Left ventricle myocardium inferior (tissue), 1 donor: ENCODE measurements around the gene ZNF527. TPM values are rescaled to one million over a fixed set of nuclear protein-coding genes. Genes with fewer than 3 reads are reported as not detected.

Experiments used
- DNase-seq: peaks from one replicate; pipeline ENCODE4 v3.0.0-alpha.2; 2020
- H3K27ac ChIP-seq: fragments of 200-600 bp; replicated peaks from 2 replicates; pipeline ENCODE4 v1.8.0; 2021
- H3K27me3 ChIP-seq: fragments of 200-600 bp; 2 replicates; pipeline ENCODE4 v1.8.0; 2021; ENCODE audit warnings: low read depth
- H3K36me3 ChIP-seq: fragments of 200-600 bp; 2 replicates; pipeline ENCODE4 v1.8.0; 2021
- H3K4me1 ChIP-seq: fragments of 200-600 bp; 2 replicates; pipeline ENCODE4 v1.8.0; 2021
- H3K4me3 ChIP-seq: fragments of 200-600 bp; 2 replicates; pipeline ENCODE4 v1.8.0; 2021; ENCODE audit warnings: mild to moderate bottlenecking, moderate library complexity
- H3K9me3 ChIP-seq: fragments of 200-600 bp; replicated peaks from 2 replicates; pipeline ENCODE4 v1.8.0; 2021
- intact Hi-C: fragments of 100-400 bp; cut with micrococcal nuclease; formaldehyde crosslinking; loops from one replicate; pipeline ENCODE4 v1.11.0; 2022
- total RNA-seq: library from RNA; stranded (reverse); fragmentation: NEBNext Ultra II Directional; extraction: Animal tissue kit (Norgen Biotek cat#: 25700); gene quantifications from one replicate; pipeline ENCODE4 v1.2.1, GENCODE V29; 2021
- TF ChIP-seq, protein P1 (sequence below): fragments of 200-600 bp; IDR thresholded peaks from 2 replicates; pipeline ENCODE4 v1.8.0; 2021; ENCODE audit warnings: antibody characterized with exemption, mild to moderate bottlenecking, borderline replicate concordance
- donor health status: DM: no; HTN: yes; CAD: no; lungs with severe emphysema.

ZNF527 gene
- total RNA-seq, 1 donor from 2014 or later: 6.2 TPM

DNA sequence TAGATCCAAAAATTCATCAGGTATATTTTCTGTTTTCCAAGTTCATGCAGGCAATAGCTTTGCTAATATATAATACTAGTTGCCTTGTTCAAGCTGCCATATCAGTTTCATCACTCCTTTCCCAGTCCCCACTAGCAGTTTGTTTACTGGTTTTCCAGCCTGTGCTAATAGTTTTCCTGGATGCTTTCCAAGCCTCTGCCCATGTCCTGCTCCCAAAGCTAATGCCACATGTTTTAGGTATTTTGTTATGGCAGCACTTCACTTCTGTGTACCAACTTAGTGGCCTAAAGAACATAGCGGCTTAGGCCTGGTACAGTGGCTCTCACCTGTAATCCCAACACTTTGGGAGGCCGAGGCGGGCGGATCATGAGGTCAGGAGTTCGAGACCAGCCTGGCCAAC is 28.1 kb upstream of the ZNF527 start:
- peak overlapping the region; percentile 38 for H3K27ac ChIP-seq
- TF ChIP-seq, protein P1, sequence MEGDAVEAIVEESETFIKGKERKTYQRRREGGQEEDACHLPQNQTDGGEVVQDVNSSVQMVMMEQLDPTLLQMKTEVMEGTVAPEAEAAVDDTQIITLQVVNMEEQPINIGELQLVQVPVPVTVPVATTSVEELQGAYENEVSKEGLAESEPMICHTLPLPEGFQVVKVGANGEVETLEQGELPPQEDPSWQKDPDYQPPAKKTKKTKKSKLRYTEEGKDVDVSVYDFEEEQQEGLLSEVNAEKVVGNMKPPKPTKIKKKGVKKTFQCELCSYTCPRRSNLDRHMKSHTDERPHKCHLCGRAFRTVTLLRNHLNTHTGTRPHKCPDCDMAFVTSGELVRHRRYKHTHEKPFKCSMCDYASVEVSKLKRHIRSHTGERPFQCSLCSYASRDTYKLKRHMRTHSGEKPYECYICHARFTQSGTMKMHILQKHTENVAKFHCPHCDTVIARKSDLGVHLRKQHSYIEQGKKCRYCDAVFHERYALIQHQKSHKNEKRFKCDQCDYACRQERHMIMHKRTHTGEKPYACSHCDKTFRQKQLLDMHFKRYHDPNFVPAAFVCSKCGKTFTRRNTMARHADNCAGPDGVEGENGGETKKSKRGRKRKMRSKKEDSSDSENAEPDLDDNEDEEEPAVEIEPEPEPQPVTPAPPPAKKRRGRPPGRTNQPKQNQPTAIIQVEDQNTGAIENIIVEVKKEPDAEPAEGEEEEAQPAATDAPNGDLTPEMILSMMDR: no peak
- intact Hi-C loops: no loop called here
- no peak for DNase-seq
- no peak overlapping the region for H3K4me3 ChIP-seq
- peaks cover 44% of the 10 kb centered on the region for H3K36me3 ChIP-seq
- H3K4me1 ChIP-seq: peaks cover 77% of the 10 kb centered on the region
- H3K9me3 ChIP-seq: no peaks in the 10 kb centered on the region
- H3K27me3 ChIP-seq: no peaks in the 10 kb centered on the region

DNA sequence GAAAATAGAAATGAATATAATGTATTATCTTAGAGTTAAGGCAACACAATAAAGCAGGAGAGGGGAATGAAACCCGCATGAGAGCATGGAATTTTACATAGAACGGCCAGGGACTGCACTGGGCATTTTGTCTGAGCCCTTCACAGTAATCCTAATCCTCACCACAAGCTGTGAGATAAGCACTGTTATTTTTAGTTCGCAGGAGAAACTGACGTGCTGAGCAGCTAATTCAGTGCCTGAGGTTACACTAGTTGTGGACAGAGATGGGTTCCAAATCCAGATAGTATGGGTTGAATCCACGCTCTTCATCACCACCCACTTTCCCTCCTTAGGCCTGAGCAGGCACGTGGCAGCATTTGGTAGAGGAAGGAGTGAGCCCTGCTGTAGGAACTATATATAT is 24.8 kb upstream of the ZNF527 start:
- Histone ChIP-seq H3K27ac (peak overlapping the region; percentile 27), H3K4me3 (no peak overlapping the region), H3K4me1 (peaks cover 53% of the 10 kb centered on the region), H3K9me3 (no peaks in the 10 kb centered on the region), H3K36me3 (peaks cover 75% of the 10 kb centered on the region), H3K27me3 (no peaks in the 10 kb centered on the region)
- intact Hi-C loops: no loop called here
- no peak for DNase-seq
- TF ChIP-seq, protein P1: no peak

DNA sequence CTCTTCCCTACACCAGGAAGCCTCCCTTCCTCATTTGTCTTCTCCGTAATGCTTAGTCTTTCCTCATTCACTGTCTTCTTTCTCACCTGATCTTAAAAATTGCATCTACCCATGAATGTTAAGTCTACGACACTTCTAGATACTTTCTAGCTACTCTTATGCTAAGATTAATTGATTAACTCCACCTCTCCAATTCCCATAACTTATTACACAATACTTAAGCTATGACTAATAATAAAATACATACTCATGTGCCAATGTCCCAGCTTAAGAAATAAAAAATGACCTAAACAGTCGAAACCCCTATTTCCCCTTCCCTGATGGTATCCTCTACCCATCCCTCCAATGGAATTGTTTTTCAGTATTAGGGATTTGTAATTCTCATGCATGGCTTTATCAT is 22.8 kb upstream of the ZNF527 start:
- H3K4me3 ChIP-seq: no peak overlapping the region
- intact Hi-C loops: no loop called here
- no peaks in the 10 kb centered on the region for H3K27me3 ChIP-seq
- DNase-seq: no peak
- no peak overlapping the region for H3K27ac ChIP-seq
- H3K4me1 ChIP-seq: peaks cover 36% of the 10 kb centered on the region
- TF ChIP-seq, protein P1: no peak
- H3K9me3 ChIP-seq: no peaks in the 10 kb centered on the region
- peaks cover 85% of the 10 kb centered on the region for H3K36me3 ChIP-seq

DNA sequence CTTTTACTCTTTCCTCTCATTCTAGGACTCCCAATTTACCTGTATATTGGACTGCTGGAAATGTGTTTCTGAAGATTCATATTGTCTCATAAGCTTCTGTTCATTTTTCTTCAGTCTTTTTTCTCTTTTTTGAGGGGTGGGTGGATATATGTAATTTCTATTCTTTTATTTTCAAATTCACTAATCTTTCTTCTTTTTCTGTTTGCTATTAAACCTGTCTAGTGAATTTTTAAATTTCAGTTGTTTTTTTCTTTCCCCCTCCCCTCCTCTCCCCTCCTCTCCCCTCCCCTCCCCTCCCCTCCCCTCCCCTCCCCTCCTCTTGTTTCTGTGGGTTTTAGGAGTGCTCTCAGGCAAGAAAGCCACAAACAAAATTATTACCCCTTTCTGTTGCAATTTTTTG is 16.9 kb upstream of the ZNF527 start:
- intact Hi-C loops: no loop called here
- no peak overlapping the region for H3K27ac ChIP-seq
- DNase-seq: no peak
- H3K9me3 ChIP-seq: peaks cover 12% of the 10 kb centered on the region
- peaks cover 94% of the 10 kb centered on the region for H3K36me3 ChIP-seq
- no peak overlapping the region for H3K4me3 ChIP-seq
- H3K4me1 ChIP-seq: no peaks in the 10 kb centered on the region
- TF ChIP-seq, protein P1: no peak
- H3K27me3 ChIP-seq: no peaks in the 10 kb centered on the region

DNA sequence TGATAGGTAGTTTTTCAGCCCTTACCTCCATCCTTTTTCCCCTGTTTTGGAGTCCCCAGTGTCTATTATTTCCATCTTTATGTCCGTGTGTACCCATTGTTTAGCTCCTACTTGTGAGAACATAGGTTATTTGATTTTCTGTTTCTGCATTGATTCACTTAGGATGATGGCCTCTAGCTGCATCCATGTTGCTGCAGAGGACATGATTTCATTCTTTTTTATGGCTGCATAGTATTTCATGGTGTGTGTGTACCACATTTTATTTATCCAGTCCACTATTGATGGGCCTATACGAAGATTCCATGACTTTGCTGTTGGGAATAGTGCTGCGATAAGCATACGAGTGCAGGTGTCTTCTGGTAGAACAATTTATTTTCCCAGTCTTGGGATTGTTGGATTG is 15.0 kb upstream of the ZNF527 start:
- intact Hi-C loops: no loop called here
- peaks cover 96% of the 10 kb centered on the region for H3K36me3 ChIP-seq
- no peaks in the 10 kb centered on the region for H3K4me1 ChIP-seq

More for the DNA sequence above, 15.0 kb upstream of the ZNF527 start:
- H3K9me3 ChIP-seq: peaks cover 12% of the 10 kb centered on the region
- DNase-seq: no peak
- no peak overlapping the region for H3K27ac ChIP-seq
- TF ChIP-seq, protein P1: no peak
- H3K27me3 ChIP-seq: no peaks in the 10 kb centered on the region
- no peak overlapping the region for H3K4me3 ChIP-seq
